HepG2 (cell line): ENCODE data around the gene FAM114A2. TPM values are rescaled to one million over a fixed set of nuclear protein-coding genes. Genes with fewer than 3 reads are reported as not detected.

Experiments used
- ATAC-seq: fragments of 200-7000 bp; cut with Tn5 transposase; 3 replicates; pipeline ENCODE4 v1.9.1; 2020; ENCODE audit warnings: mild to moderate bottlenecking, moderate library complexity
- BruUV-seq: library from RNA; stranded (reverse); fragments of 400-500 nt; replicated peaks from 2 replicates; lab custom pipeline; 2021; lab: Mats Ljungman, UMichigan
- CTCF ChIA-PET: fragments of 300-600 bp; formaldehyde crosslinking; extraction: SDS; loops from one replicate; lab custom pipeline; 2021; ENCODE audit warnings: low total read pairs, inconsistent platforms, low intra/inter-chr PET ratio; lab: Yijun Ruan, JAX
- POLR2A ChIA-PET: fragments of 350-600 bp; sonication (Branson Sonifier 250); formaldehyde crosslinking; loops from one replicate; lab custom pipeline; 2020; ENCODE audit warnings: antibody characterized with exemption, inconsistent platforms; lab: Yijun Ruan, JAX
- DNase-seq: peaks from one replicate; pipeline ENCODE4 v3.0.0-alpha.2; 2015; ENCODE audit warnings: low spot score
- FAIRE-seq: peaks from 3 replicates; lab custom pipeline; 2011; peaks lifted over from hg19 to GRCh38; lab: Jason Lieb, UNC
- H2AFZ ChIP-seq: one replicate; pipeline ENCODE4 v1.6.1; 2011; ENCODE audit warnings: low read length, inconsistent platforms
- H3K27ac ChIP-seq: fragments of 300-600 bp; 3 replicates; pipeline ENCODE4 v1.8.0; 2011; ENCODE audit warnings: mixed run types, mild to moderate bottlenecking, mixed read lengths, low read length, inconsistent platforms; ENCODE audit not compliant: insufficient read depth; ENCODE audit errors: extremely low read length
- H3K27me3 ChIP-seq, 2 experiments: fragments of 200-600 bp in 1 of 2; 2 replicates in 1 of 2; 3 replicates in 1 of 2; pipeline versions ENCODE4 v1.6.0 to v1.8.0; 2011; ENCODE audit warnings: low read length in 2 of 2, mild to moderate bottlenecking in 2 of 2, moderate library complexity in 2 of 2, inconsistent platforms in 1 of 2; ENCODE audit not compliant: insufficient read depth in 2 of 2, control insufficient read depth in 1 of 2
- H3K36me3 ChIP-seq, 2 experiments: fragments of 200-600 bp in 1 of 2; replicated peaks in 1 of 2; 2 replicates in 1 of 2; 3 replicates in 1 of 2; pipeline versions ENCODE4 v1.5.1 to v1.8.0; 2011; ENCODE audit warnings: low read length in 2 of 2, inconsistent platforms in 1 of 2; ENCODE audit not compliant: insufficient read depth in 2 of 2, control insufficient read depth in 1 of 2
- H3K4me1 ChIP-seq: 2 replicates; pipeline ENCODE4 v1.5.1; 2012; ENCODE audit warnings: low read length, inconsistent platforms; ENCODE audit not compliant: insufficient read depth
- H3K4me2 ChIP-seq: 2 replicates; pipeline ENCODE4 v1.6.0; 2011; ENCODE audit warnings: low read depth, low read length, inconsistent platforms
- H3K4me3 ChIP-seq, 3 experiments: fragments of 200-600 bp in 1 of 3; sonication (generic), shearing (Covaris generic) in 1 of 3; replicated peaks in 1 of 3; 2 replicates each; pipeline ENCODE4 v1.5.1; 2011 to 2016; ENCODE audit warnings: low read length in 3 of 3, inconsistent platforms in 2 of 3, low read depth in 2 of 3, mild to moderate bottlenecking in 2 of 3, control low read depth in 1 of 3, mixed read lengths in 1 of 3; ENCODE audit not compliant: insufficient read depth in 1 of 3
- H3K79me2 ChIP-seq: one replicate; pipeline ENCODE4 v1.6.1; 2011; ENCODE audit warnings: low read length, inconsistent platforms; ENCODE audit not compliant: insufficient read depth
- H3K9ac ChIP-seq: 2 replicates; pipeline ENCODE4 v1.6.0; 2011; ENCODE audit warnings: mild to moderate bottlenecking, low read depth, low read length, inconsistent platforms; ENCODE audit not compliant: insufficient read depth
- H3K9me3 ChIP-seq: 2 replicates; pipeline ENCODE4 v1.5.1; 2012; ENCODE audit warnings: mild to moderate bottlenecking, low read length
- H4K20me1 ChIP-seq: 2 replicates; pipeline ENCODE4 v1.6.0; 2011; ENCODE audit warnings: inconsistent platforms, mild to moderate bottlenecking, low read length, moderate library complexity; ENCODE audit not compliant: insufficient read depth
- NCOR1 ChIP-seq: fragments of 200-600 bp; sonication (generic); IDR thresholded peaks from 2 replicates; pipeline ENCODE4 v1.7.0; 2017; ENCODE audit warnings: antibody characterized with exemption, low read length, borderline replicate concordance
- SOX13 ChIP-seq, 3 experiments: fragments of 450-650 bp in 1 of 3; sonication (generic) in 1 of 3; formaldehyde crosslinking in 1 of 3; IDR thresholded peaks in 2 of 3; conservative IDR thresholded peaks in 1 of 3; 2 replicates each; pipeline versions ENCODE4 v1.5.0 to v1.6.1; 2016 to 2020; ENCODE audit warnings: antibody characterized with exemption in 1 of 3, mild to moderate bottlenecking in 1 of 3, missing compliant biosample characterization in 1 of 3, missing genetic modification reagents in 1 of 3, moderate library complexity in 1 of 3
- SP140L ChIP-seq: sonication (generic); formaldehyde crosslinking; IDR thresholded peaks from 2 replicates; pipeline ENCODE4 v1.4.0; 2020; ENCODE audit warnings: missing genetic modification reagents, borderline replicate concordance
- STAG1 ChIP-seq: sonication (generic); formaldehyde crosslinking; IDR thresholded peaks from 2 replicates; pipeline ENCODE4 v1.4.0; 2020; ENCODE audit warnings: missing genetic modification reagents
- TRIM24 ChIP-seq: sonication (generic); formaldehyde crosslinking; IDR thresholded peaks from 2 replicates; pipeline ENCODE4 v1.8.0; 2022; ENCODE audit warnings: mild to moderate bottlenecking, missing genetic modification reagents
- ZNF709 ChIP-seq: sonication (generic); formaldehyde crosslinking; IDR thresholded peaks from 2 replicates; pipeline ENCODE4 v1.5.0; 2020; ENCODE audit warnings: mild to moderate bottlenecking, missing genetic modification reagents
- WGBS: methylation state at CpG from one replicate; pipeline ENCODE4 v1.1.6; 2017; ENCODE audit warnings: low lambda C conversion rate; 5-methylcytosine and 5-hydroxymethylcytosine counted together
- in situ Hi-C: cut with HindIII; loops from 2 replicates; pipeline ENCODE4 v1.10.0; 2017; ENCODE audit warnings: low pct_unique_long_range_greater_than_20kb; ENCODE audit not compliant: extremely low pct_ligation_motif_present
- intact Hi-C: fragments of 100-400 bp; cut with micrococcal nuclease; formaldehyde crosslinking; loops from one replicate; pipeline ENCODE4 v1.10.0; 2022; ENCODE audit not compliant: unreplicated experiment
- polyA plus RNA-seq, 8 experiments: library from polyadenylated mRNA; depleted of rRNA in 3 of 8; stranded (reverse) in 7 of 8; unstranded in 1 of 8; fragments of >200 nt; fragmentation: Illumina TruSeq in 4 of 8; extraction: Trizol in 4 of 8; gene quantifications; 2 replicates each; pipeline versions ENCODE4 v1.2.1 to v1.2.3, GENCODE V29; 2011 to 2016; ENCODE audit warnings: low read depth in 4 of 8, missing spikeins in 1 of 8, mixed read lengths in 1 of 8; ENCODE audit not compliant: insufficient read depth in 1 of 8
- total RNA-seq, 5 experiments: library from RNA; depleted of rRNA; stranded (reverse); fragments of >200 nt; fragmentation: Illumina TruSeq; extraction: Trizol; gene quantifications; 2 replicates each; pipeline ENCODE4 v1.2.3, GENCODE V29; 2016; ENCODE audit warnings: low read depth in 1 of 5
- TF ChIP-seq, protein P1 (sequence below): sonication (generic); formaldehyde crosslinking; IDR thresholded peaks from 2 replicates; pipeline ENCODE4 v1.8.1; 2023; ENCODE audit warnings: mild to moderate bottlenecking, missing genetic modification reagents, borderline replicate concordance
- TF ChIP-seq, protein P2 (sequence below): sonication (generic); formaldehyde crosslinking; IDR thresholded peaks from 2 replicates; pipeline ENCODE4 v1.5.0; 2020; ENCODE audit warnings: missing genetic modification reagents
- TF ChIP-seq, protein P3 (sequence below): sonication (generic); formaldehyde crosslinking; IDR thresholded peaks from 2 replicates; pipeline ENCODE4 v1.5.0; 2020; ENCODE audit warnings: missing genetic modification reagents
- TF ChIP-seq, protein P4 (sequence below): sonication (generic); formaldehyde crosslinking; IDR thresholded peaks from 2 replicates; pipeline ENCODE4 v1.4.0; 2020; ENCODE audit warnings: missing genetic modification reagents, borderline replicate concordance

FAM114A2 gene
- total and polyA plus RNA-seq, 2 of the 13 experiments (the other 11 are each of a cell fraction or from before 2014, with no cell fraction given), result 6.9 to 11.4 TPM

DNA sequence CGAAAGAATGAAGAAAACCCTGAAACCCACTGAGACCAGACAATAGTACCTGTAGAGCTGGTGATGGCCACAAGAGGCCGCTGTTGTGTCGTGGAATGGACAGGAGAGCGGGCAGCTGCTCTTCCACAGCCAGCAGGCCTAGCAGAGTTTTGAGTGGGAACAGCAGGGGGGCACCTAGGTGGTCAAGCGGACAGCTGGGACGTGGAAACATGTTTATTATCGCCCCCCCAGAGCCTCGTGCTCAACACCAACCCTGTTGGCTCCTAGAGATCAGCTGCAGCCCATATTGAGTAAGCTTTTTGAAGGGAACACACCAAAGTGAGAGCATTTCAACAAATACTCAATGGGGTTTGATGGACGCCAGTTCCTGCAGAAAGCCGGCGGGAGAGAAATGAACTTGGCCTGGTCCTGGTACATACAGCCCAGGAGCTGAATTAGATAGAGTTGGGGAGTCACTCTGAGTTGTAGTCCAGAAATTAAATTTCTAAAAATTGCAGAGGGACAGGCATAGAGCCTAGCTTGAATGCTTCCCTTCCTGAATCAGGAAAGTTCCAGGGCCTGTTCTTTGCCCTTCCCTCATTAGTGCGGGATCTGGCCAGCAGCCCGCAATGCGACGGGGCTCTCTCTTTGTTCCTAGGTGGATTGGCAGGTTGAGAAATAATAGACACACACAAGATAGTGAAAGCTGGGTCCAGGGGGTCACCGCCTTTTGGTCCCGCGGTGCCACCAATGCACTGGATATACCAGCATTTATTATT is 33.9 kb upstream of the FAM114A2 start (continued):
- TF ChIP-seq SP140L (CRISPR knock-in tag) (no peak), STAG1 (CRISPR knock-in tag) (peak; percentile 97), TRIM24 (CRISPR knock-in tag) (no peak)
- TF ChIP-seq, protein P1, sequence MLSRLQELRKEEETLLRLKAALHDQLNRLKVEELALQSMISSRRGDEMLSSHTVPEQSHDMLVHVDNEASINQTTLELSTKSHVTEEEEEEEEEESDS (CRISPR knock-in tag), result no peak

DNA sequence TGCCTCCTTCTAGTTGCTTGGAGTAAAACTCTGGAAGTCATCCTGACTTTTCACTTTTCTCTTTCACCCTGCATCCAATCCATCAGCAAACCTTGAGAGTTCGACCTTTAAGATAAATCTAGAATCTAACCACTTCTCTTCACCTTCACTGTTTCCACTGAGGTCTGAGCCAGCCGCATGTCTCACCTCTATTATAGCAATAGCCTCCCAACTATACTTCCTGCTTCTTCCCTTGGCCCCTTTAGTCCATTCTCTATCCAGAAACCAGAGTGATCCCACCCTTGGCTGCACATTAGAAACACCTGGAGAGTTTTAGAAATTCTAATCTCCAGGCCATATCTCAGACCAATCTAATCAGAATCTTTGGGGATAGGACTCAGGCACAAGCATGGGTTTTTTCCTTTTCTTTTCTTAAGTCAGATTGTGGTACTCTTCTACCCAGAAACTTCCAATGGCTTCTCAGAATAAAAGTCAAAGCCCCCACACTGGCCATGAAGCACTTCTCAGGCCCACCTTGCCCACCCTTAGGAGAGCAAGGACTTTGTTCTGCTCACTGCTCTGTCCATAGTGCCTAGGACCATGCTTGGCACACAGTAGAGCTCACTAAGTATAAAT is 33.2 kb upstream of the FAM114A2 start:
- no peaks in the 10 kb centered on the region for H3K79me2 ChIP-seq
- H3K4me2 ChIP-seq, result peak overlapping the region; percentile 92
- peak overlapping the region; percentile 45; the same call in 1 of the 2 replicates for H3K9ac ChIP-seq
- H3K27me3 ChIP-seq, result no peaks in the 10 kb centered on the region; a peak in 1 of 5 replicates
- H3K36me3 ChIP-seq, result no peaks in the 10 kb centered on the region
- ChIA-PET POLR2A (interaction anchor here (1.1 kb wide), 2 partner anchors 33 to 333 kb away, joined by 6 to 7 read pairs; partner anchors contain the start of genes FAM114A2 and MFAP3), CTCF (interaction anchor here (0.9 to 2.3 kb wide), 5 partner anchors 108 to 568 kb away, joined by 3 to 18 read pairs (median 8); no protein-coding TSS in a partner anchor)
- WGBS, result 2% methylated on average over 2 of the region's 2 CpGs
- FAIRE-seq, result no peak
- no TSS peak for BruUV-seq
- peaks cover 19% of the 10 kb centered on the region; the same call in 1 of the 2 replicates for H3K4me1 ChIP-seq
- no peaks in the 10 kb centered on the region for H4K20me1 ChIP-seq
- in situ Hi-C loops (loop anchor here (5.0 to 25.0 kb wide), 3 partner anchors 115 to 540 kb away; no protein-coding TSS in a partner anchor), intact Hi-C loops (loop anchor here (1.0 to 5.0 kb wide), 6 partner anchors 108 to 570 kb away; no protein-coding TSS in a partner anchor)
- no peak for ATAC-seq
- DNase-seq, result no peak
- no peak overlapping the region for H3K27ac ChIP-seq
- H3K9me3 ChIP-seq, result no peaks in the 10 kb centered on the region
- no peak overlapping the region for H2AFZ ChIP-seq
- peak overlapping the region in 2 of 3 experiments; percentile 32 to 59; a peak in 2 of 6 replicates for H3K4me3 ChIP-seq
- TF ChIP-seq, protein P2, sequence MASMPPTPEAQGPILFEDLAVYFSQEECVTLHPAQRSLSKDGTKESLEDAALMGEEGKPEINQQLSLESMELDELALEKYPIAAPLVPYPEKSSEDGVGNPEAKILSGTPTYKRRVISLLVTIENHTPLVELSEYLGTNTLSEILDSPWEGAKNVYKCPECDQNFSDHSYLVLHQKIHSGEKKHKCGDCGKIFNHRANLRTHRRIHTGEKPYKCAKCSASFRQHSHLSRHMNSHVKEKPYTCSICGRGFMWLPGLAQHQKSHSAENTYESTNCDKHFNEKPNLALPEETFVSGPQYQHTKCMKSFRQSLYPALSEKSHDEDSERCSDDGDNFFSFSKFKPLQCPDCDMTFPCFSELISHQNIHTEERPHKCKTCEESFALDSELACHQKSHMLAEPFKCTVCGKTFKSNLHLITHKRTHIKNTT (CRISPR knock-in tag), result no peak
- no peak for TF ChIP-seq ZNF709
- TF ChIP-seq, protein P3, sequence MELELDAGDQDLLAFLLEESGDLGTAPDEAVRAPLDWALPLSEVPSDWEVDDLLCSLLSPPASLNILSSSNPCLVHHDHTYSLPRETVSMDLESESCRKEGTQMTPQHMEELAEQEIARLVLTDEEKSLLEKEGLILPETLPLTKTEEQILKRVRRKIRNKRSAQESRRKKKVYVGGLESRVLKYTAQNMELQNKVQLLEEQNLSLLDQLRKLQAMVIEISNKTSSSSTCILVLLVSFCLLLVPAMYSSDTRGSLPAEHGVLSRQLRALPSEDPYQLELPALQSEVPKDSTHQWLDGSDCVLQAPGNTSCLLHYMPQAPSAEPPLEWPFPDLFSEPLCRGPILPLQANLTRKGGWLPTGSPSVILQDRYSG (CRISPR knock-in tag), result no peak
- TF ChIP-seq SOX13 (IDR thresholded peaks at IDR 0.05), result no peak
- TF ChIP-seq SOX13 (CRISPR knock-in tag; conservative IDR thresholded peaks at IDR 0.05 in 1 of 2, IDR thresholded peaks at IDR 0.05 in 1 of 2), result no peak
- TF ChIP-seq, protein P4, sequence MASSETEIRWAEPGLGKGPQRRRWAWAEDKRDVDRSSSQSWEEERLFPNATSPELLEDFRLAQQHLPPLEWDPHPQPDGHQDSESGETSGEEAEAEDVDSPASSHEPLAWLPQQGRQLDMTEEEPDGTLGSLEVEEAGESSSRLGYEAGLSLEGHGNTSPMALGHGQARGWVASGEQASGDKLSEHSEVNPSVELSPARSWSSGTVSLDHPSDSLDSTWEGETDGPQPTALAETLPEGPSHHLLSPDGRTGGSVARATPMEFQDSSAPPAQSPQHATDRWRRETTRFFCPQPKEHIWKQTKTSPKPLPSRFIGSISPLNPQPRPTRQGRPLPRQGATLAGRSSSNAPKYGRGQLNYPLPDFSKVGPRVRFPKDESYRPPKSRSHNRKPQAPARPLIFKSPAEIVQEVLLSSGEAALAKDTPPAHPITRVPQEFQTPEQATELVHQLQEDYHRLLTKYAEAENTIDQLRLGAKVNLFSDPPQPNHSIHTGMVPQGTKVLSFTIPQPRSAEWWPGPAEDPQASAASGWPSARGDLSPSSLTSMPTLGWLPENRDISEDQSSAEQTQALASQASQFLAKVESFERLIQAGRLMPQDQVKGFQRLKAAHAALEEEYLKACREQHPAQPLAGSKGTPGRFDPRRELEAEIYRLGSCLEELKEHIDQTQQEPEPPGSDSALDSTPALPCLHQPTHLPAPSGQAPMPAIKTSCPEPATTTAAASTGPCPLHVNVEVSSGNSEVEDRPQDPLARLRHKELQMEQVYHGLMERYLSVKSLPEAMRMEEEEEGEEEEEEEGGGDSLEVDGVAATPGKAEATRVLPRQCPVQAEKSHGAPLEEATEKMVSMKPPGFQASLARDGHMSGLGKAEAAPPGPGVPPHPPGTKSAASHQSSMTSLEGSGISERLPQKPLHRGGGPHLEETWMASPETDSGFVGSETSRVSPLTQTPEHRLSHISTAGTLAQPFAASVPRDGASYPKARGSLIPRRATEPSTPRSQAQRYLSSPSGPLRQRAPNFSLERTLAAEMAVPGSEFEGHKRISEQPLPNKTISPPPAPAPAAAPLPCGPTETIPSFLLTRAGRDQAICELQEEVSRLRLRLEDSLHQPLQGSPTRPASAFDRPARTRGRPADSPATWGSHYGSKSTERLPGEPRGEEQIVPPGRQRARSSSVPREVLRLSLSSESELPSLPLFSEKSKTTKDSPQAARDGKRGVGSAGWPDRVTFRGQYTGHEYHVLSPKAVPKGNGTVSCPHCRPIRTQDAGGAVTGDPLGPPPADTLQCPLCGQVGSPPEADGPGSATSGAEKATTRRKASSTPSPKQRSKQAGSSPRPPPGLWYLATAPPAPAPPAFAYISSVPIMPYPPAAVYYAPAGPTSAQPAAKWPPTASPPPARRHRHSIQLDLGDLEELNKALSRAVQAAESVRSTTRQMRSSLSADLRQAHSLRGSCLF (CRISPR knock-in tag), result no peak
- no peak for TF ChIP-seq NCOR1
